Measurements from ENCODE around the gene ERCC6L2.

ERCC6L2 gene

DNA sequence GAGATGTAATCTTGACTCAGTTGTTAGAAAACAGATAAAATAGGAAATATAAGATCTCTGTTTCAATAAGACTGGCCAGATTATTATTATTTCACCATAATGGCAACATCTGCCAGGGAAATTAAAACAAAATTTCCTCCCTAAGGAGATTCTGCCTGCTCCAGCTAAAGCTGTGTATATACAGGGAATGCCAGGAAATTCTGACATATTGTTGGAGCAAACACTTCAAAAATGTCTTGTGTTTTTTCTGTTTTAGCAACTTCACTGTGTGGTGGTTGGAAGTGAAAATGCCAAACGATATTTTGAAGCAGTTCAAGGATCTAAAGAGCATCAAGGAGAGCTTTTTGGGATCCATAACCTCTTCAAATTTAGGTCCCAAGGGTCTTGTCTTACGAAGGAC, 90.8 kb downstream of the ERCC6L2 start:
- H3K4me3 ChIP-seq (ENCODE audit: low read depth, low read length), result no peak overlapping the region
- TF ChIP-seq, protein P1, sequence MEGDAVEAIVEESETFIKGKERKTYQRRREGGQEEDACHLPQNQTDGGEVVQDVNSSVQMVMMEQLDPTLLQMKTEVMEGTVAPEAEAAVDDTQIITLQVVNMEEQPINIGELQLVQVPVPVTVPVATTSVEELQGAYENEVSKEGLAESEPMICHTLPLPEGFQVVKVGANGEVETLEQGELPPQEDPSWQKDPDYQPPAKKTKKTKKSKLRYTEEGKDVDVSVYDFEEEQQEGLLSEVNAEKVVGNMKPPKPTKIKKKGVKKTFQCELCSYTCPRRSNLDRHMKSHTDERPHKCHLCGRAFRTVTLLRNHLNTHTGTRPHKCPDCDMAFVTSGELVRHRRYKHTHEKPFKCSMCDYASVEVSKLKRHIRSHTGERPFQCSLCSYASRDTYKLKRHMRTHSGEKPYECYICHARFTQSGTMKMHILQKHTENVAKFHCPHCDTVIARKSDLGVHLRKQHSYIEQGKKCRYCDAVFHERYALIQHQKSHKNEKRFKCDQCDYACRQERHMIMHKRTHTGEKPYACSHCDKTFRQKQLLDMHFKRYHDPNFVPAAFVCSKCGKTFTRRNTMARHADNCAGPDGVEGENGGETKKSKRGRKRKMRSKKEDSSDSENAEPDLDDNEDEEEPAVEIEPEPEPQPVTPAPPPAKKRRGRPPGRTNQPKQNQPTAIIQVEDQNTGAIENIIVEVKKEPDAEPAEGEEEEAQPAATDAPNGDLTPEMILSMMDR (conservative IDR thresholded peaks at IDR 0.05; ENCODE audit: low read depth, low read length), result no peak
- no peak for DNase-seq (ENCODE audit: low read depth)

DNA sequence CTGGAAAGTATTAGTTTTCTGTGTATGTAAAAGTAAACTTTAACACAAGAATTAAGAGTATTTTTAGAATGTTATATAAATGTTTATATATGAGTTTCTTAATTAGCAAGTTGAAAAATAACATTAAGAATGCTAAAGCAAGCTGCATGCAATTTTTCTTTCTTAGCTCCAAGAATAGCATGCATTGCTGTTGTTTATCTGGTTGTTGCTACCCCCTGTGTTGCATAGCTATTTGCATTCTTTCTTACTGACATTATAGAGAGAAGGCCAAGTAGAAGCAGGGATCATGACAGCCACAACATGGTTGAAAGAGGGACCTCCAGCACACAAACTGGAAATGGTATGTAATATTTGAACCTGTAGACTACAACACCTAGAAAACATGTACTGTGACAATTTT, 94.8 kb downstream of the ERCC6L2 start:
- peak; percentile 31 for DNase-seq (ENCODE audit: low read depth)
- H3K4me3 ChIP-seq (ENCODE audit: low read depth, low read length), result no peak overlapping the region
- TF ChIP-seq, protein P1 (conservative IDR thresholded peaks at IDR 0.05; ENCODE audit: low read depth, low read length), result no peak

DNA sequence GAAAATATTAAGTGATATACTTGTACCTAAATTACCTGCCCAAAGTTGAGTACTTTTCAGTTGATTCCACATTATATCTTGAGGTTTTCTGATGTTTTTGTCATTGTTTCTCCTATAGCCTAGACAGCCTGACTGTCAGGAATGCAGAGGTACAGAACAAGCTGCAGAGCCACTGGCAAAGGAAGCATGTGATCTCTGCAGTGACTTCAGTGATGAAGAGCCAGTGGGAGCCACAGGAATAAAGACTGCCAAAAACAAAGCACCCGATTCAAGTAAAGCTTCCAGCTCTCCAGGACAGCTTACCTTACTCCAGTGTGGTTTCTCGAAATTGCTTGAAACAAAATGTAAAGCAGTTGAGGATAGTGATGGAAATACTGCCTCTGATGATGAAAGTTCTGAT, 96.3 kb downstream of the ERCC6L2 start:
- no peak overlapping the region for H3K4me3 ChIP-seq (ENCODE audit: low read depth, low read length)
- no peak for DNase-seq (ENCODE audit: low read depth)
- TF ChIP-seq, protein P1 (conservative IDR thresholded peaks at IDR 0.05; ENCODE audit: low read depth, low read length), result no peak

DNA sequence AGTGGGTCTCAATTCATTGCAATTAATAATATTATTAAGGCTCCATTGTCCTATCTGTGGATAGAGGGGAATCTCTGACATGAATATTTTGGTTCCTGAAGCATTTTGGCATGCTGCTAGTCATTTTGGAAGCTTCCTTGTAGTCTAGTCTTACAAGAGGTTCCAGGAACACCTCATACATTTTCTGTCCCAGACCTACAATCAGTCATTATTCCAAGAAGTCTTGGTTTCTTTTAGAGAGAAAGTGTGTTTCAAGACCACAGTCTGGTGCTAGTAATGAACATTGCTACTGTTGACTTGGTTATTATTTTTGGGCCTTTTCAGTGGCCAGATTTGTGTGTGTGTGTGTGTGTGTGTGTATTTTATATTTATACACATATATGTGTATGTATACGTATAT, 98.9 kb downstream of the ERCC6L2 start:
- H3K4me3 ChIP-seq (ENCODE audit: low read depth, low read length), result no peak overlapping the region
- TF ChIP-seq, protein P1 (conservative IDR thresholded peaks at IDR 0.05; ENCODE audit: low read depth, low read length), result no peak
- no peak for DNase-seq (ENCODE audit: low read depth)

DNA sequence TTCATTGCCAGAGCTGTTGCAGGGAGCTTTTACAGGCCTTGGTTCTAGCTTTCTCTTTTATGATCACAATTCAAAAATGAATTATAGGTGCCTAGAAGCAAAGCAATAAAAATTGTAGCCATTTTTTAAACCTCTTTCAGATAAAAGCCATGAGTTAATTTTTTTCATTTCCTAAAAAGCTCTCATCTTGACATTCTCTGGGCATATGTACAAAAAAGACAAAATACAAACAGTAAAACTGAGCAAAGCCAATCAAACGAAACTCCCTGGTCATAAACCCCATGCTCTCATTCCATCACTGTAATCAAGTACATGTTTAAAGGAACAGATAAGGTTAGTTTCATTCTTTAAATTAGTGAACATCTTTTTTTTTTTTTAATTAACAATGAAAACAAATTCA, 101.9 kb downstream of the ERCC6L2 start:
- no peak for DNase-seq (ENCODE audit: low read depth)
- H3K4me3 ChIP-seq (ENCODE audit: low read depth, low read length), result no peak overlapping the region
- TF ChIP-seq, protein P1 (conservative IDR thresholded peaks at IDR 0.05; ENCODE audit: low read depth, low read length), result no peak

DNA sequence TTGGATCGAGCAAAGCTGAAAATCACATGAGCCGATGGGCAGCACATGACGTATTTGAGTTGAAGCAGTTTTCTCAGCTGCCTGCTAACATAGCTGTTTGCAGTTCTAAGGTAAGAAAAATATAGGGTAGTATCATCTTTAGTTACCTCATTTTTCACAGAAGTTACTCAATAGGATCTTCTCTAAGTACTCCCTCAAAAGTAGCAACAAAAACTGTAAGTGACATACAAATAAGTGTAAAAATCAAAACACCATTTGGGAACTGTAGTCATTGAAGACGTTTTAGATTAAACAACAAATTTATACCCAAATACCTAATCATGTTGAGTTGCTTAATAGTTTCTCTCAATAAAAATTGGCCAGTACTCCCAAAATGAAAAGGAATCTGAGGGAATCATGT, 102.6 kb downstream of the ERCC6L2 start:
- no peak overlapping the region for H3K4me3 ChIP-seq (ENCODE audit: low read depth, low read length)
- TF ChIP-seq, protein P1 (conservative IDR thresholded peaks at IDR 0.05; ENCODE audit: low read depth, low read length), result no peak
- DNase-seq (ENCODE audit: low read depth), result no peak

DNA sequence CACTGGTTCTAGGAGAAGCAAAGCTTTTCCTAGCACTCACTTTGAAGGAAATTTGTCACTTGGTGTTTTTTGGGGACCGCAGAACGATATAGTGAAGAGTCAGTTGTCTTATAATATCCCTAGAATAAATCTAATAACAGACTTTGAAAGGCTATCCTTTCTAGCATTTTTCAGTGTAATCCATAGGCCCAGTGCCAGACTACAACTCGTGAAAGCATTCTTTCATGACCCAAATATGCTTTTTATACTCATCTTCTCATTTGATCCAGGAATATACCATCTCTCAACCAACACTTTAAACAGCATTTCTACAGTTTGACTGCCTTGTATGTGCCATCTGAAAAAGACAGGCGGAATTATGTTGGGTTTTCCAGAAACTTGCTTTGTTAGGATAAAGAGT, 104.0 kb downstream of the ERCC6L2 start:
- TF ChIP-seq, protein P1 (conservative IDR thresholded peaks at IDR 0.05; ENCODE audit: low read depth, low read length), result no peak
- H3K4me3 ChIP-seq (ENCODE audit: low read depth, low read length), result no peak overlapping the region
- DNase-seq (ENCODE audit: low read depth), result peak; percentile 16

Data from choroid plexus epithelial cell (primary cell).